ENCODE measurements around the gene COG8. TPM values are rescaled to one million over a fixed set of nuclear protein-coding genes. Genes with fewer than 3 reads are reported as not detected.
A peak's percentile ranks its signal among the peaks of the same experiment; 100 is the strongest.

The COG8 gene
- total RNA-seq, 1 donor = 34.0 TPM

- TF ChIP-seq CTCF (IDR thresholded peaks at IDR 0.05; ENCODE audit: extremely low read depth, low read depth, low read length) = no peak
- Histone ChIP-seq H2AFZ (ENCODE audit: low read length) (no peak overlapping the region), H3K4me1 (ENCODE audit: insufficient read depth, low read length) (peaks cover 30% of the 10 kb centered on the region), H3K4me3 (ENCODE audit: insufficient read depth, low read length) (no peak overlapping the region), H3K27ac (ENCODE audit: low read depth, low read length) (no peak overlapping the region), H3K9me3 (ENCODE audit: low read depth, low read length) (no peaks in the 10 kb centered on the region), H3K4me2 (ENCODE audit: insufficient read depth, low read length) (peak overlapping the region; percentile 87), H3K79me2 (ENCODE audit: insufficient read depth, low read length) (peaks cover 73% of the 10 kb centered on the region), H3K27me3 (ENCODE audit: insufficient read depth, low read length) (no peaks in the 10 kb centered on the region), H3K36me3 (ENCODE audit: insufficient read depth, low read length) (peaks cover 66% of the 10 kb centered on the region), H4K20me1 (ENCODE audit: insufficient read depth, low read length) (peaks cover 31% of the 10 kb centered on the region)
- no peak for DNase-seq (ENCODE audit: insufficient read length, low spot score, missing footprints)
Observed at GRCh38 chr16:69327585-69328310, 11.6 kb downstream of the COG8 start.

GRCh38 chr16:69326172-69326873, 13.0 kb downstream of the COG8 start:
- Histone ChIP-seq H3K9me3 (ENCODE audit: low read depth, low read length) (no peaks in the 10 kb centered on the region), H3K4me1 (ENCODE audit: insufficient read depth, low read length) (peaks cover 30% of the 10 kb centered on the region), H3K36me3 (ENCODE audit: insufficient read depth, low read length) (peaks cover 67% of the 10 kb centered on the region), H2AFZ (ENCODE audit: low read length) (no peak overlapping the region), H4K20me1 (ENCODE audit: insufficient read depth, low read length) (peaks cover 41% of the 10 kb centered on the region), H3K27ac (ENCODE audit: low read depth, low read length) (no peak overlapping the region), H3K79me2 (ENCODE audit: insufficient read depth, low read length) (peaks cover 81% of the 10 kb centered on the region), H3K27me3 (ENCODE audit: insufficient read depth, low read length) (no peaks in the 10 kb centered on the region), H3K4me2 (ENCODE audit: insufficient read depth, low read length) (no peak overlapping the region), H3K4me3 (ENCODE audit: insufficient read depth, low read length) (no peak overlapping the region)
- no peak for DNase-seq (ENCODE audit: insufficient read length, low spot score, missing footprints)
- TF ChIP-seq CTCF (IDR thresholded peaks at IDR 0.05; ENCODE audit: extremely low read depth, low read depth, low read length) = no peak

- no peak overlapping the region for H2AFZ ChIP-seq (ENCODE audit: low read length)
- H3K4me3 ChIP-seq (ENCODE audit: insufficient read depth, low read length) = no peak overlapping the region
- no peaks in the 10 kb centered on the region for H3K9me3 ChIP-seq (ENCODE audit: low read depth, low read length)
- H3K27ac ChIP-seq (ENCODE audit: low read depth, low read length) = no peak overlapping the region
- peaks cover 87% of the 10 kb centered on the region for H3K79me2 ChIP-seq (ENCODE audit: insufficient read depth, low read length)
- peaks cover 42% of the 10 kb centered on the region for H4K20me1 ChIP-seq (ENCODE audit: insufficient read depth, low read length)
- peaks cover 28% of the 10 kb centered on the region for H3K4me1 ChIP-seq (ENCODE audit: insufficient read depth, low read length)
- H3K4me2 ChIP-seq (ENCODE audit: insufficient read depth, low read length) = no peak overlapping the region
- H3K27me3 ChIP-seq (ENCODE audit: insufficient read depth, low read length) = no peaks in the 10 kb centered on the region
- TF ChIP-seq CTCF (IDR thresholded peaks at IDR 0.05; ENCODE audit: extremely low read depth, low read depth, low read length) = no peak
- H3K36me3 ChIP-seq (ENCODE audit: insufficient read depth, low read length) = peaks cover 72% of the 10 kb centered on the region
- no peak for DNase-seq (ENCODE audit: insufficient read length, low spot score, missing footprints)
Observed at GRCh38 chr16:69325784-69326171, 13.6 kb downstream of the COG8 start.

GRCh38 chr16:69324585-69325253, 14.6 kb downstream of the COG8 start:
- H3K9me3 ChIP-seq (ENCODE audit: low read depth, low read length) = no peaks in the 10 kb centered on the region
- peak; percentile 86 for DNase-seq (ENCODE audit: insufficient read length, low spot score, missing footprints)
- peaks cover 44% of the 10 kb centered on the region for H4K20me1 ChIP-seq (ENCODE audit: insufficient read depth, low read length)
- H3K4me2 ChIP-seq (ENCODE audit: insufficient read depth, low read length) = no peak overlapping the region
- H3K4me3 ChIP-seq (ENCODE audit: insufficient read depth, low read length) = no peak overlapping the region
- H3K4me1 ChIP-seq (ENCODE audit: insufficient read depth, low read length) = peaks cover 27% of the 10 kb centered on the region
- no peak overlapping the region for H3K27ac ChIP-seq (ENCODE audit: low read depth, low read length)
- H3K79me2 ChIP-seq (ENCODE audit: insufficient read depth, low read length) = peaks cover 91% of the 10 kb centered on the region
- no peaks in the 10 kb centered on the region for H3K27me3 ChIP-seq (ENCODE audit: insufficient read depth, low read length)
- no peak for TF ChIP-seq CTCF (IDR thresholded peaks at IDR 0.05; ENCODE audit: extremely low read depth, low read depth, low read length)
- peaks cover 83% of the 10 kb centered on the region for H3K36me3 ChIP-seq (ENCODE audit: insufficient read depth, low read length)
- no peak overlapping the region for H2AFZ ChIP-seq (ENCODE audit: low read length)
